GM23338 (cell line): ENCODE results near the gene ENOX1. TPM values are rescaled to one million over a fixed set of nuclear protein-coding genes. Genes with fewer than 3 reads are reported as not detected.

Experiments used
- ATAC-seq: fragments of 200-7000 bp; cut with Tn5 transposase; 3 replicates; pipeline ENCODE4 v1.9.1; 2020
- DNase-seq: peaks from one replicate; pipeline ENCODE4 v3.0.0-alpha.2; 2015; ENCODE audit warnings: low spot score
- H2AFZ ChIP-seq: fragments of 200-600 bp; sonication (generic); 2 replicates; pipeline ENCODE4 v1.8.0; 2016; ENCODE audit warnings: antibody characterized with exemption, mild to moderate bottlenecking, moderate library complexity
- H3F3A ChIP-seq: fragments of 200-600 bp; sonication (generic); replicated peaks from 2 replicates; pipeline ENCODE4 v1.8.0; 2017; ENCODE audit warnings: antibody characterized with exemption, mixed run types, low read depth
- H3K27ac ChIP-seq: fragments of 200-600 bp; sonication (generic); 2 replicates; pipeline ENCODE4 v1.6.1; 2016; ENCODE audit warnings: low read depth
- H3K27me3 ChIP-seq: fragments of 200-600 bp; sonication (generic); 2 replicates; pipeline ENCODE4 v1.8.0; 2016; ENCODE audit warnings: mild to moderate bottlenecking, mixed run types, moderate library complexity; ENCODE audit not compliant: insufficient read depth
- H3K36me3 ChIP-seq: fragments of 200-600 bp; sonication (generic); 2 replicates; pipeline ENCODE4 v1.8.0; 2016; ENCODE audit warnings: mild to moderate bottlenecking; ENCODE audit not compliant: insufficient read depth
- H3K4me1 ChIP-seq: fragments of 200-600 bp; sonication (generic); 2 replicates; pipeline ENCODE4 v1.8.0; 2016; ENCODE audit warnings: mild to moderate bottlenecking, moderate library complexity; ENCODE audit not compliant: insufficient read depth
- H3K4me2 ChIP-seq: fragments of 200-600 bp; sonication (generic); 2 replicates; pipeline ENCODE4 v1.7.1; 2017; ENCODE audit warnings: mixed run types
- H3K4me3 ChIP-seq: fragments of 200-600 bp; sonication (generic); 2 replicates; pipeline ENCODE4 v1.6.1; 2016; ENCODE audit warnings: mixed run types
- H3K79me2 ChIP-seq: fragments of 200-600 bp; sonication (generic); replicated peaks from 2 replicates; pipeline ENCODE4 v1.8.0; 2017; ENCODE audit warnings: mild to moderate bottlenecking; ENCODE audit not compliant: insufficient read depth
- H3K9me2 ChIP-seq: fragments of 200-600 bp; sonication (generic); 2 replicates; pipeline ENCODE4 v1.8.0; 2017; ENCODE audit not compliant: insufficient read depth
- H4K20me1 ChIP-seq: fragments of 200-600 bp; sonication (generic); replicated peaks from 2 replicates; pipeline ENCODE4 v1.8.0; 2017; ENCODE audit warnings: mild to moderate bottlenecking; ENCODE audit not compliant: insufficient read depth
- H3K27ac Mint-ChIP-seq: 2 replicates; pipeline ENCODE4 v1.8.0; 2020; ENCODE audit warnings: inconsistent platforms, mild to moderate bottlenecking, moderate library complexity, mixed read lengths
- H3K27me3 Mint-ChIP-seq: 3 replicates; pipeline ENCODE4 v1.8.0; 2022; ENCODE audit warnings: low read depth, mild to moderate bottlenecking, moderate library complexity, mixed read lengths, inconsistent platforms; ENCODE audit not compliant: insufficient read depth, poor library complexity
- H3K36me3 Mint-ChIP-seq: 3 replicates; pipeline ENCODE4 v1.8.0; 2021; ENCODE audit warnings: low read depth, mild to moderate bottlenecking, inconsistent platforms, moderate library complexity, mixed read lengths
- H3K4me1 Mint-ChIP-seq: 3 replicates; pipeline ENCODE4 v1.8.0; 2020; ENCODE audit warnings: mild to moderate bottlenecking, inconsistent platforms, mixed read lengths
- H3K4me3 Mint-ChIP-seq: 3 replicates; pipeline ENCODE4 v1.8.0; 2021; ENCODE audit warnings: moderate library complexity, mild to moderate bottlenecking, inconsistent platforms, mixed read lengths
- H3K9me3 Mint-ChIP-seq: 3 replicates; pipeline ENCODE4 v1.8.0; 2020; ENCODE audit warnings: moderate library complexity, mild to moderate bottlenecking, inconsistent platforms, mixed read lengths
- CREB1 ChIP-seq: fragments of 250-450 bp; sonication (Bioruptor Pico); IDR thresholded peaks from 2 replicates; pipeline ENCODE4 v1.5.0; 2020; ENCODE audit warnings: low read depth, mild to moderate bottlenecking, moderate library complexity
- EZH2 ChIP-seq: fragments of 200-600 bp; sonication (generic); IDR thresholded peaks from one replicate; pipeline ENCODE4 v1.8.0; 2017; ENCODE audit warnings: antibody characterized with exemption, mild to moderate bottlenecking, low read depth; ENCODE audit not compliant: unreplicated experiment
- EZH2phosphoT487 ChIP-seq: fragments of 200-600 bp; sonication (generic); IDR thresholded peaks from one replicate; pipeline ENCODE4 v1.8.1; 2018; ENCODE audit warnings: antibody characterized with exemption; ENCODE audit not compliant: unreplicated experiment
- NANOG ChIP-seq: IDR thresholded peaks from 2 replicates; pipeline ENCODE4 v1.6.1; 2016; ENCODE audit warnings: antibody characterized with exemption, borderline replicate concordance
- POLR2AphosphoS5 ChIP-seq: IDR thresholded peaks from 2 replicates; pipeline ENCODE4 v1.6.1; 2016; ENCODE audit warnings: antibody characterized with exemption, low read depth
- STAT1 ChIP-seq: IDR thresholded peaks from one replicate; pipeline ENCODE4 v1.6.1; 2016; ENCODE audit warnings: antibody characterized with exemption; ENCODE audit not compliant: unreplicated experiment
- ZNF331 ChIP-seq: fragments of 250-450 bp; sonication (Bioruptor Pico); IDR thresholded peaks from 2 replicates; pipeline ENCODE4 v1.5.0; 2020; ENCODE audit warnings: low read depth, mild to moderate bottlenecking, moderate library complexity
- polyA plus RNA-seq: library from polyadenylated mRNA; unstranded; fragments of >200 nt; fragmentation: Nextera tagmentation; extraction: Ambion mirVana; gene quantifications from 2 replicates; pipeline ENCODE4 v1.2.1, GENCODE V29; 2016
- total RNA-seq: library from RNA; depleted of rRNA; stranded (reverse); fragments of >200 nt; shearing (Covaris generic); gene quantifications from 2 replicates; pipeline ENCODE4 v1.2.3, GENCODE V29; 2014
- TF ChIP-seq, protein P1 (sequence below): IDR thresholded peaks from 2 replicates; pipeline ENCODE4 v1.6.1; 2016; ENCODE audit warnings: antibody characterized with exemption
- TF ChIP-seq, protein P2 (sequence below): fragments of 250-450 bp; sonication (Bioruptor Pico); IDR thresholded peaks from 2 replicates; pipeline ENCODE4 v1.5.0; 2020; ENCODE audit warnings: mild to moderate bottlenecking, moderate library complexity

ENOX1 gene
- total and polyA plus RNA-seq, 2 experiments from 2014 or later = 0.66 to 0.81 TPM

DNA sequence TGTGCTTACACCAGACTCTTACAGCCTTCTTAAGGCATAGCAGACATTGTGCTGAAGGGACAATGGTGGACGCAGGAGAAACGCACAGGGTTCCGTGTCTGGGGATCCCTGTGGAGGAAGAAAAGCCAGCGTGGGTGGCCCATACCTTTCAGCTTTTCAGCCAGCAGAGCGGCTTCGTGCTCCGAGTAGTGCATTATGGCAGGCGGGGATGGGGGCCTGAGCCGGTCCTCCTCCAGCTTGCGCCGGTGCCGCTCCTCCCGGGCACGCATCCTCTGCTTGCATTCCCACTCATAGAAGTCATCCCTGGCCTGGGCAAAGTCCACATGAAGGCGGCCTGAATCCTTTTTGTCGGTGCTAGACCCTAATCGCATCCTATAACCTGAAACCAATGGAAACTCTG lies 431.0 kb downstream of the ENOX1 start:
- H3K4me2 ChIP-seq = no peak overlapping the region
- no peak for ATAC-seq

More for the DNA sequence above, 431.0 kb downstream of the ENOX1 start:
- Histone ChIP-seq H3K9me2 (no peaks in the 10 kb centered on the region; the same call in 1 of the 2 replicates), H4K20me1 (no peaks in the 10 kb centered on the region), H3K27me3 (no peaks in the 10 kb centered on the region), H3K4me1 (peaks cover 22% of the 10 kb centered on the region), H3K36me3 (no peaks in the 10 kb centered on the region), H3K27ac (no peak overlapping the region), H2AFZ (no peak overlapping the region), H3F3A (no peaks in the 10 kb centered on the region), H3K4me3 (no peak overlapping the region), H3K79me2 (no peaks in the 10 kb centered on the region)
- TF ChIP-seq, protein P1, sequence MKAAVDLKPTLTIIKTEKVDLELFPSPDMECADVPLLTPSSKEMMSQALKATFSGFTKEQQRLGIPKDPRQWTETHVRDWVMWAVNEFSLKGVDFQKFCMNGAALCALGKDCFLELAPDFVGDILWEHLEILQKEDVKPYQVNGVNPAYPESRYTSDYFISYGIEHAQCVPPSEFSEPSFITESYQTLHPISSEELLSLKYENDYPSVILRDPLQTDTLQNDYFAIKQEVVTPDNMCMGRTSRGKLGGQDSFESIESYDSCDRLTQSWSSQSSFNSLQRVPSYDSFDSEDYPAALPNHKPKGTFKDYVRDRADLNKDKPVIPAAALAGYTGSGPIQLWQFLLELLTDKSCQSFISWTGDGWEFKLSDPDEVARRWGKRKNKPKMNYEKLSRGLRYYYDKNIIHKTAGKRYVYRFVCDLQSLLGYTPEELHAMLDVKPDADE = no peak
- no peak for TF ChIP-seq STAT1
- TF ChIP-seq, protein P2, sequence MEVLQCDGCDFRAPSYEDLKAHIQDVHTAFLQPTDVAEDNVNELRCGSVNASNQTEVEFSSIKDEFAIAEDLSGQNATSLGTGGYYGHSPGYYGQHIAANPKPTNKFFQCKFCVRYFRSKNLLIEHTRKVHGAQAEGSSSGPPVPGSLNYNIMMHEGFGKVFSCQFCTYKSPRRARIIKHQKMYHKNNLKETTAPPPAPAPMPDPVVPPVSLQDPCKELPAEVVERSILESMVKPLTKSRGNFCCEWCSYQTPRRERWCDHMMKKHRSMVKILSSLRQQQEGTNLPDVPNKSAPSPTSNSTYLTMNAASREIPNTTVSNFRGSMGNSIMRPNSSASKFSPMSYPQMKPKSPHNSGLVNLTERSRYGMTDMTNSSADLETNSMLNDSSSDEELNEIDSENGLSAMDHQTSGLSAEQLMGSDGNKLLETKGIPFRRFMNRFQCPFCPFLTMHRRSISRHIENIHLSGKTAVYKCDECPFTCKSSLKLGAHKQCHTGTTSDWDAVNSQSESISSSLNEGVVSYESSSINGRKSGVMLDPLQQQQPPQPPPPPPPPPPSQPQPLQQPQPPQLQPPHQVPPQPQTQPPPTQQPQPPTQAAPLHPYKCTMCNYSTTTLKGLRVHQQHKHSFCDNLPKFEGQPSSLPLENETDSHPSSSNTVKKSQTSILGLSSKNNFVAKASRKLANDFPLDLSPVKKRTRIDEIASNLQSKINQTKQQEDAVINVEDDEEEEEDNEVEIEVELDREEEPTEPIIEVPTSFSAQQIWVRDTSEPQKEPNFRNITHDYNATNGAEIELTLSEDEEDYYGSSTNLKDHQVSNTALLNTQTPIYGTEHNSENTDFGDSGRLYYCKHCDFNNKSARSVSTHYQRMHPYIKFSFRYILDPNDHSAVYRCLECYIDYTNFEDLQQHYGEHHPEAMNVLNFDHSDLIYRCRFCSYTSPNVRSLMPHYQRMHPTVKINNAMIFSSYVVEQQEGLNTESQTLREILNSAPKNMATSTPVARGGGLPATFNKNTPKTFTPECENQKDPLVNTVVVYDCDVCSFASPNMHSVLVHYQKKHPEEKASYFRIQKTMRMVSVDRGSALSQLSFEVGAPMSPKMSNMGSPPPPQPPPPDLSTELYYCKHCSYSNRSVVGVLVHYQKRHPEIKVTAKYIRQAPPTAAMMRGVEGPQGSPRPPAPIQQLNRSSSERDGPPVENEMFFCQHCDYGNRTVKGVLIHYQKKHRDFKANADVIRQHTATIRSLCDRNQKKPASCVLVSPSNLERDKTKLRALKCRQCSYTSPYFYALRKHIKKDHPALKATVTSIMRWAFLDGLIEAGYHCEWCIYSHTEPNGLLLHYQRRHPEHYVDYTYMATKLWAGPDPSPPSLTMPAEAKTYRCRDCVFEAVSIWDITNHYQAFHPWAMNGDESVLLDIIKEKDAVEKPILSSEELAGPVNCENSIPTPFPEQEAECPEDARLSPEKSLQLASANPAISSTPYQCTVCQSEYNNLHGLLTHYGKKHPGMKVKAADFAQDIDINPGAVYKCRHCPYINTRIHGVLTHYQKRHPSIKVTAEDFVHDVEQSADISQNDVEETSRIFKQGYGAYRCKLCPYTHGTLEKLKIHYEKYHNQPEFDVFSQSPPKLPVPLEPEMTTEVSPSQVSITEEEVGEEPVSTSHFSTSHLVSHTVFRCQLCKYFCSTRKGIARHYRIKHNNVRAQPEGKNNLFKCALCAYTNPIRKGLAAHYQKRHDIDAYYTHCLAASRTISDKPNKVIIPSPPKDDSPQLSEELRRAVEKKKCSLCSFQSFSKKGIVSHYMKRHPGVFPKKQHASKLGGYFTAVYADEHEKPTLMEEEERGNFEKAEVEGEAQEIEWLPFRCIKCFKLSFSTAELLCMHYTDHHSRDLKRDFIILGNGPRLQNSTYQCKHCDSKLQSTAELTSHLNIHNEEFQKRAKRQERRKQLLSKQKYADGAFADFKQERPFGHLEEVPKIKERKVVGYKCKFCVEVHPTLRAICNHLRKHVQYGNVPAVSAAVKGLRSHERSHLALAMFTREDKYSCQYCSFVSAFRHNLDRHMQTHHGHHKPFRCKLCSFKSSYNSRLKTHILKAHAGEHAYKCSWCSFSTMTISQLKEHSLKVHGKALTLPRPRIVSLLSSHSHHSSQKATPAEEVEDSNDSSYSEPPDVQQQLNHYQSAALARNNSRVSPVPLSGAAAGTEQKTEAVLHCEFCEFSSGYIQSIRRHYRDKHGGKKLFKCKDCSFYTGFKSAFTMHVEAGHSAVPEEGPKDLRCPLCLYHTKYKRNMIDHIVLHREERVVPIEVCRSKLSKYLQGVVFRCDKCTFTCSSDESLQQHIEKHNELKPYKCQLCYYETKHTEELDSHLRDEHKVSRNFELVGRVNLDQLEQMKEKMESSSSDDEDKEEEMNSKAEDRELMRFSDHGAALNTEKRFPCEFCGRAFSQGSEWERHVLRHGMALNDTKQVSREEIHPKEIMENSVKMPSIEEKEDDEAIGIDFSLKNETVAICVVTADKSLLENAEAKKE (CRISPR knock-in tag) = no peak
- TF ChIP-seq EZH2phosphoT487 = no peak
- no peak for TF ChIP-seq NANOG
- no peak for TF ChIP-seq EZH2
- TF ChIP-seq CREB1 (CRISPR knock-in tag) = no peak
- TF ChIP-seq POLR2AphosphoS5 = no peak
- TF ChIP-seq ZNF331 (CRISPR knock-in tag) = no peak
- Mint-ChIP-seq H3K4me3 (no peak overlapping the region), H3K4me1 (peaks cover 42% of the 10 kb centered on the region), H3K9me3 (no peaks in the 10 kb centered on the region), H3K27me3 (peaks cover 10% of the 10 kb centered on the region), H3K36me3 (no peaks in the 10 kb centered on the region), H3K27ac (no peak overlapping the region)
- DNase-seq = no peak
